Astrocyte (in vitro differentiated cells and primary cell): ENCODE results near the gene STYK1.

Experiments
- CTCF ChIP-seq: IDR thresholded peaks from 2 replicates; pipeline ENCODE4 v1.5.1; 2011; ENCODE audit warnings: low read depth, mild to moderate bottlenecking, inconsistent platforms, low read length, moderate library complexity; ENCODE audit not compliant: insufficient read depth
- EZH2 ChIP-seq: IDR thresholded peaks from 2 replicates; pipeline ENCODE4 v1.6.1; 2012; ENCODE audit warnings: mild to moderate bottlenecking, low read length, inconsistent platforms; ENCODE audit not compliant: insufficient read depth

DNA sequence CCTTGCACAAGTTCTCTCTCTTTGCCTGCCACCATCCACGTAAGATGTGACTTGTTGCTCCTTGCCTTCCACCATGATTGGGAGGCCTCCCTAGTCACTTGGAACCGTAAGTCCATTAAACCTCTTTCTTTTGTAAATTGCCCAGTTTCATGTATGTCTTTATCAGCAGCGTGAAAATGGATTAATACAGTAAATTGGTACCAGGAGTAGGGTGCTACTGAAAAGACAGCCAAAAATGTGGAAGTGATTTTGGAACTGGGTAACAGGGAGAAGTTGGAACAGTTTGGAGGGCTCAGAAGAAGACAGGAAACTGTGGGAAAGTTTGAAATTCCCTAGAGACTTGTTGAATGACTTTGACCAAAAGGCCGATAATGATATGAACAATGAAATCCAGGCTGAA lies 27.9 kb downstream of the STYK1 start:
- no peak for TF ChIP-seq CTCF
- TF ChIP-seq EZH2, result no peak
